Astrocyte (in vitro differentiated cells and primary cell): ENCODE data around the gene FOLR1.

Experiments used
- CTCF ChIP-seq: IDR thresholded peaks from 2 replicates; pipeline ENCODE4 v1.5.1; 2011; ENCODE audit warnings: low read depth, mild to moderate bottlenecking, inconsistent platforms, low read length, moderate library complexity; ENCODE audit not compliant: insufficient read depth
- EZH2 ChIP-seq: IDR thresholded peaks from 2 replicates; pipeline ENCODE4 v1.6.1; 2012; ENCODE audit warnings: mild to moderate bottlenecking, low read length, inconsistent platforms; ENCODE audit not compliant: insufficient read depth

GRCh38 chr11:72236083-72236697 is 44.2 kb downstream of the FOLR1 start:
- no peak for TF ChIP-seq CTCF
- no peak for TF ChIP-seq EZH2
